Peyer's patch (tissue), 4 donors: ENCODE results near the gene AGAP1.

Experiments used
- POLR2A ChIP-seq, 2 donors: fragments of 450-650 bp; IDR thresholded peaks; one replicate each; pipeline ENCODE4 v1.5.1; 2017; ENCODE audit warnings: antibody characterized with exemption in 2 of 2, mild to moderate bottlenecking in 2 of 2, moderate library complexity in 2 of 2
- TF ChIP-seq, protein P1 (sequence below), 6 experiments: fragments of 450-650 bp in 4 of 6; fragments of 200-600 bp in 2 of 6; sonication (generic) in 1 of 6; IDR thresholded peaks; one replicate each; pipeline ENCODE4 v1.5.1; 2017 to 2019; ENCODE audit warnings: antibody characterized with exemption in 6 of 6, mild to moderate bottlenecking in 3 of 6, moderate library complexity in 1 of 6

DNA sequence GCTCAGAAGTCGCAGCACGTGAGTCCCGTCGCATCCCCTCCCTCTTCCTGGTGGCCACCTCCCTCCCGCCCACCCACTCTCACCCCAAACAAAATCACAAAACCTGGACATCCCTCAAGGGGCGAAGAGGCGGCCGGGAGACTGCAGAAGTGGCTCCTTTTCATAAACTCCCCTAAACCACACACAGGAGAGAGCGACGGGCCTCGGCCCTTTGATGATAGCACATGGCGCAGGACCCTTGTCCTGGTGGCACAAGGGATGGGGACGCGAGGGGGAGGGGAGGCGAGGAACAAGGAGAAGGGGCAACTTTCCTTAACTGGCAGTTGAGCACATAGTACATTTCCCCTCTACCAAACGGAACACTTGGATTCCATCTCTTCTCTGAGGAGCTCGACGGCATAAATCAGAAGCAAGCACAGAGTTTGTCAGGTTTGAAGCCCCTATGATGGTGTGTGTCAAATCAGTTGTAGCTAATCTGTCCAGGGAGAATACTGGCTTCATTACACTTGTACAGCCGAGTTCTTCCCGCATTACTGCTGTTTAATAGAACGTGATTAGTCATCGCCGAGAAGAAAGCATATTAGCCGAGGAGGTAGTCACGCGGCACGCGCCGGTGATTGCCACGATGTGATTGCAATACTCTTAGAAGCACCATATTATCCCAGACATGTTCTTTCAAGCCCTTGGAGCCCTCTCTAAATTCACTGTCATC lies 630.5 kb downstream of the AGAP1 start:
- no peak for TF ChIP-seq POLR2A (IDR thresholded peaks at IDR 0.05)
- TF ChIP-seq, protein P1, sequence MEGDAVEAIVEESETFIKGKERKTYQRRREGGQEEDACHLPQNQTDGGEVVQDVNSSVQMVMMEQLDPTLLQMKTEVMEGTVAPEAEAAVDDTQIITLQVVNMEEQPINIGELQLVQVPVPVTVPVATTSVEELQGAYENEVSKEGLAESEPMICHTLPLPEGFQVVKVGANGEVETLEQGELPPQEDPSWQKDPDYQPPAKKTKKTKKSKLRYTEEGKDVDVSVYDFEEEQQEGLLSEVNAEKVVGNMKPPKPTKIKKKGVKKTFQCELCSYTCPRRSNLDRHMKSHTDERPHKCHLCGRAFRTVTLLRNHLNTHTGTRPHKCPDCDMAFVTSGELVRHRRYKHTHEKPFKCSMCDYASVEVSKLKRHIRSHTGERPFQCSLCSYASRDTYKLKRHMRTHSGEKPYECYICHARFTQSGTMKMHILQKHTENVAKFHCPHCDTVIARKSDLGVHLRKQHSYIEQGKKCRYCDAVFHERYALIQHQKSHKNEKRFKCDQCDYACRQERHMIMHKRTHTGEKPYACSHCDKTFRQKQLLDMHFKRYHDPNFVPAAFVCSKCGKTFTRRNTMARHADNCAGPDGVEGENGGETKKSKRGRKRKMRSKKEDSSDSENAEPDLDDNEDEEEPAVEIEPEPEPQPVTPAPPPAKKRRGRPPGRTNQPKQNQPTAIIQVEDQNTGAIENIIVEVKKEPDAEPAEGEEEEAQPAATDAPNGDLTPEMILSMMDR (IDR thresholded peaks at IDR 0.05) = no peak
